ENCODE measurements around the gene ADAMTSL5. TPM values are rescaled to one million over a fixed set of nuclear protein-coding genes. Genes with fewer than 3 reads are reported as not detected.

Gene ADAMTSL5
- total and polyA plus RNA-seq, 2 of the 8 experiments (the other 6 are each of a cell fraction or from before 2014, with no cell fraction given): 0.82 to 0.99 TPM

DNA sequence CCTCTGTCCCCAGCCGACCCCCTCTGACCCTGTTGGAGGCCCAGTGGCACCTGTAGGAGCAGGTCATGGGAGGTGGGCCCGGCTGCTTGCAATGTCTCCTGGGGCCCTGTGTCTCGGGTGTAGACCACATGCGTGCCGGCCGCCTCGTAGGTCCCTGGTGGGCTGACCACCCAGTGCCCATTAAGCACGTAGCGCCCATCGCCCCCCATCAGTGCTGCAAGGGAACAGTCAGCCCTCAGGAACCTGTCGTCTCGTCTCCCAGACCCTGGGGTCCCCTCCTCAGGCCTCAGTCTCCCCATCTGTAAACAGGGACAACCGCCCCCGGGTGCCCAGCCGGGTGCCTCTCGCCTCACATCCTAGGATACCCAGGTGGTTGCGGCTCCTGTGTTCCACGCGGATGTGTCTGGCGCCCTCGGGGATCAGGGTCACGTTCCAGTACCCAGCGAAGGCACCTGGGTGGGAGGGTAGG is 5.6 kb downstream of the ADAMTSL5 start:
- Histone ChIP-seq H3K18ac (ENCODE audit: extremely low read depth, low read length) (no peak overlapping the region; the same call in none of the 2 replicates), H3K79me1 (ENCODE audit: low read depth, low read length) (no peaks in the 10 kb centered on the region), H3K36me3 (ENCODE audit: control insufficient read depth in 2 of 4, insufficient read depth in 4 of 4, low read length in 3 of 4) (no peaks in the 10 kb centered on the region), H3K4me2 (ENCODE audit: insufficient read depth in 1 of 2, low read depth in 2 of 2, low read length in 2 of 2) (peak overlapping the region; percentile 54 to 77), H3K9me3 (ENCODE audit: insufficient read depth in 2 of 2, low read depth in 1 of 2, low read length in 1 of 2) (no peaks in the 10 kb centered on the region), H4K5ac (ENCODE audit: insufficient read length, low read depth, low read length) (no peak overlapping the region), H4K20me1 (replicated peaks in 1 of 2; ENCODE audit: control insufficient read depth in 1 of 2, insufficient read depth in 2 of 2, low read length in 2 of 2) (peaks cover 0 to 2% of the 10 kb centered on the region in 2 experiments), H3K27me3 (replicated peaks in 1 of 4; ENCODE audit: control insufficient read depth in 3 of 4, extremely low read depth in 1 of 4, insufficient read depth in 3 of 4, low read length in 3 of 4) (peaks cover 0 to 19% (median 15%) of the 10 kb centered on the region in 4 experiments; a peak in 5 of 7 replicates), H4K91ac (replicated peaks; ENCODE audit: insufficient read length, low read length) (peak overlapping the region; percentile 76), H3K23me2 (ENCODE audit: low read depth, low read length) (peaks cover 10% of the 10 kb centered on the region; the same call in 1 of the 2 replicates), H2BK15ac (ENCODE audit: low read length) (peak overlapping the region; percentile 81), H3K56ac (replicated peaks; ENCODE audit: insufficient read length, low read depth, low read length) (no peak overlapping the region), H3K27ac (ENCODE audit: low read depth, low read length) (no peak overlapping the region), H2BK5ac (ENCODE audit: low read depth, low read length) (no peak overlapping the region; the same call in 1 of the 2 replicates), H2BK20ac (ENCODE audit: low read length) (no peak overlapping the region), H3K4ac (replicated peaks; ENCODE audit: insufficient read length, low read depth, low read length) (peak overlapping the region; percentile 54), H2BK12ac (ENCODE audit: low read depth, low read length) (peak overlapping the region; percentile 55; the same call in 1 of the 2 replicates), H3K79me2 (ENCODE audit: control insufficient read depth in 1 of 2, insufficient read depth in 2 of 2, low read length in 2 of 2) (no peaks in the 10 kb centered on the region), H2BK120ac (replicated peaks; ENCODE audit: low read depth, low read length) (no peak overlapping the region), H3K4me3 (ENCODE audit: extremely low read depth in 1 of 4, insufficient read depth in 2 of 4, low read depth in 3 of 4, low read length in 4 of 4) (peak overlapping the region; percentile 56 to 69 (median 64); a peak in 5 of 8 replicates), H2AFZ (ENCODE audit: low read length) (0 out of 2 replicates have a peak overlapping the region, but pooled peaks have one; percentile 11), H3K23ac (ENCODE audit: insufficient read length) (no peak overlapping the region), H2AK5ac (ENCODE audit: low read depth, low read length) (no peak overlapping the region; the same call in 1 of the 2 replicates), H4K8ac (ENCODE audit: extremely low read depth, insufficient read depth, low read length) (no peak overlapping the region; the same call in none of the 2 replicates), H3K9ac (replicated peaks in 1 of 4; ENCODE audit: extremely low read depth in 1 of 4, low read depth in 3 of 4, low read length in 3 of 4) (no peak overlapping the region), H3K14ac (ENCODE audit: insufficient read length) (no peak overlapping the region), H3K4me1 (replicated peaks in 1 of 4; ENCODE audit: control insufficient read depth in 3 of 4, insufficient read depth in 4 of 4, low read length in 3 of 4) (peaks cover 0 to 11% (median 7%) of the 10 kb centered on the region in 4 experiments; a peak in 5 of 7 replicates)
- ChIA-PET POLR2A (ENCODE audit: partially characterized antibody) (no interaction called here), CTCF (ENCODE audit: partially characterized antibody) (no interaction called here)
- 77% methylated on average over 23 of the region's 23 CpGs; no CpG with 5 or more reads in 1 of the 2 experiments for WGBS, 2 experiments (ENCODE audit: extremely low coverage in 1 of 2, insufficient coverage in 1 of 2, insufficient read length in 1 of 2, insufficient replicate concordance in 2 of 2, low coverage in 1 of 2, low lambda C conversion rate in 2 of 2, missing lambda C conversion rate in 1 of 2)
- DNase-seq (ENCODE audit: low read depth in 1 of 2, low spot score in 2 of 2) (no peak), FAIRE-seq (no peak)
- TF ChIP-seq POU5F1 (IDR thresholded peaks at IDR 0.05; ENCODE audit: low read depth, low read length) (no peak), SRF (IDR thresholded peaks at IDR 0.05; ENCODE audit: low read depth, low read length) (no peak), RBBP5 (IDR thresholded peaks at IDR 0.05; ENCODE audit: borderline replicate concordance, low read depth, low read length) (no peak), POLR2AphosphoS5 (IDR thresholded peaks at IDR 0.05; ENCODE audit: low read depth, low read length) (no peak), SIX5 (IDR thresholded peaks at IDR 0.05; ENCODE audit: low read depth, low read length) (no peak), CHD2 (IDR thresholded peaks at IDR 0.05; ENCODE audit: low read length) (no peak)
